Thoracic aorta (tissue), 2 donors: Measurements from ENCODE around the gene GPC1. TPM values are rescaled to one million over a fixed set of nuclear protein-coding genes. Genes with fewer than 3 reads are reported as not detected.
A peak's percentile ranks its signal among the peaks of the same experiment; 100 is the strongest.

Source experiments
- ATAC-seq: fragments of 150-250 bp; one replicate; pipeline ENCODE4 v1.8.0; 2017; ENCODE audit warnings: low read depth; ENCODE audit not compliant: insufficient number of reproducible peaks, low FRiP score
- DNase-seq: peaks from one replicate; pipeline ENCODE4 v3.0.0-alpha.2; 2020; ENCODE audit warnings: low spot score
- H3K27ac ChIP-seq, 2 donors: fragments of 200-600 bp; sonication (generic); 1 replicate in 1 of 2; 2 replicates in 1 of 2; pipeline ENCODE4 v1.5.1; 2016; ENCODE audit warnings: mild to moderate bottlenecking in 2 of 2, moderate library complexity in 2 of 2
- H3K27me3 ChIP-seq: fragments of 200-600 bp; sonication (generic); replicated peaks from 2 replicates; pipeline ENCODE4 v1.6.0; 2016; ENCODE audit warnings: mild to moderate bottlenecking; ENCODE audit not compliant: insufficient read depth
- H3K36me3 ChIP-seq: fragments of 200-600 bp; sonication (generic); one replicate; pipeline ENCODE4 v1.5.1; 2016
- H3K4me1 ChIP-seq, 2 donors: fragments of 200-600 bp; sonication (generic); 1 replicate in 1 of 2; 2 replicates in 1 of 2; pipeline versions ENCODE4 v1.5.1 to v1.6.0; 2016; ENCODE audit warnings: low read depth in 2 of 2, mild to moderate bottlenecking in 1 of 2; ENCODE audit not compliant: control insufficient read depth in 1 of 2
- H3K4me3 ChIP-seq: fragments of 200-600 bp; sonication (generic); 2 replicates; pipeline ENCODE4 v1.5.1; 2016; ENCODE audit warnings: mild to moderate bottlenecking
- H3K9me3 ChIP-seq: fragments of 200-600 bp; sonication (generic); 2 replicates; pipeline ENCODE4 v1.5.1; 2016
- total RNA-seq, 2 donors: library from RNA; depleted of rRNA; stranded (reverse); fragments of >200 nt; gene quantifications; one replicate each; pipeline versions ENCODE4 v1.1.0 to v1.2.3, GENCODE V29; 2016
- TF ChIP-seq, protein P1 (sequence below): fragments of 200-600 bp; sonication (generic); IDR thresholded peaks from one replicate; pipeline ENCODE4 v1.5.1; 2019; ENCODE audit warnings: antibody characterized with exemption

GPC1 gene
- total RNA-seq, 2 donors from 2014 or later: 94.2 to 162 TPM

DNA sequence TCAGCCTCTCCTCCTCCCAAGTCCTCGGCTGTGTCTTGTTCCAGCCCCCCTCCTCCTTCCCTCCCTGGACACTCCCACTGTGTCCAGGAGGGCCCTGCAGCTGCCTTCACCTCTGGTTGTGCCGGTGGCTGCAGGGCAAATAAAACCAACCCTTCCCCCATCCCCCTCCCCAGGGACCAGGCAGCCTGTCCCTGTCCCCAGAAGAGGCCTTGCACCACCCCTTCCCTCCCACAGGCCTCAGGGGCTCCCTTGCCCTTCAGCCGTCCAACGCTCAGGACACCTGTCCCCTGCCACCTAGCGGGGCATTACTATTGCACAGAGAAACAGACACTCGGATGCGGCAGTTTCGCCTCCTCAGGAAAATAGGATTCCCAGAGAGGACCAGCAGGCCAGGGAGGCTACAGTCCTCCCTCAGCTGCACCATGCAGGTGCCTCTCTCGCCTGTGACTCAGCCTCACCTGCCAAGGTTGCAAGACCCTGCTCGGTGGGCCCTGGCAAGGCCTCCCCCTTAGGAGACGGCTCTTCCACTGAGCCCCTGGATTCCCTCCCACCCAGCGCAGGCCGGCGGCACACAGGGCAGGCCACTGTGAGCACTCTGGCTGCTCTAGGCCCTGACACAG, 5.5 kb upstream of the GPC1 start:
- no peaks in the 10 kb centered on the region for H3K36me3 ChIP-seq
- ATAC-seq: no peak
- peaks cover 7 to 16% of the 10 kb centered on the region in 2 donors for H3K4me1 ChIP-seq
- no peak for DNase-seq
- no peak overlapping the region for H3K27ac ChIP-seq
- H3K4me3 ChIP-seq: no peak overlapping the region
- no peaks in the 10 kb centered on the region for H3K9me3 ChIP-seq
- TF ChIP-seq, protein P1, sequence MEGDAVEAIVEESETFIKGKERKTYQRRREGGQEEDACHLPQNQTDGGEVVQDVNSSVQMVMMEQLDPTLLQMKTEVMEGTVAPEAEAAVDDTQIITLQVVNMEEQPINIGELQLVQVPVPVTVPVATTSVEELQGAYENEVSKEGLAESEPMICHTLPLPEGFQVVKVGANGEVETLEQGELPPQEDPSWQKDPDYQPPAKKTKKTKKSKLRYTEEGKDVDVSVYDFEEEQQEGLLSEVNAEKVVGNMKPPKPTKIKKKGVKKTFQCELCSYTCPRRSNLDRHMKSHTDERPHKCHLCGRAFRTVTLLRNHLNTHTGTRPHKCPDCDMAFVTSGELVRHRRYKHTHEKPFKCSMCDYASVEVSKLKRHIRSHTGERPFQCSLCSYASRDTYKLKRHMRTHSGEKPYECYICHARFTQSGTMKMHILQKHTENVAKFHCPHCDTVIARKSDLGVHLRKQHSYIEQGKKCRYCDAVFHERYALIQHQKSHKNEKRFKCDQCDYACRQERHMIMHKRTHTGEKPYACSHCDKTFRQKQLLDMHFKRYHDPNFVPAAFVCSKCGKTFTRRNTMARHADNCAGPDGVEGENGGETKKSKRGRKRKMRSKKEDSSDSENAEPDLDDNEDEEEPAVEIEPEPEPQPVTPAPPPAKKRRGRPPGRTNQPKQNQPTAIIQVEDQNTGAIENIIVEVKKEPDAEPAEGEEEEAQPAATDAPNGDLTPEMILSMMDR: no peak
- no peaks in the 10 kb centered on the region for H3K27me3 ChIP-seq

DNA sequence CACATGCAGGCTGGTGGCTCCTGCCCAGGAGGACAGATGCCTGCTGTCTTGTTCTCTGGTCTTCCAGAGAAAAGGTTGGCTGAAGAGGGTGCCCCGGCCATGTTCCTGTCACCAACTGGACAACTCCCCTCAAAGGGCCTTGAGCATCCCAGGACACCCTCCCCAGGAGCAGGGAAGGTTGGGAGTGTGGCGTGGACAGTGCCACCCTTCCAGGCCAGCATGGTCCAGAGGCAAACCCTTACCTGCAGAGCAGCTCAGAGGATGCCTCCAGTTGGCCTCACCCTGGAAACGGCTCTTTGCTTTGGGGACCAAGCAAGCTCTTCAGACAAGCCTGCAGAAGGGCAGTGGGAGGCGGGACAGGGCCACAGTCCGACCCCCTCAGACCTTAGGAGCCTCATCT, 4.9 kb upstream of the GPC1 start:
- Histone ChIP-seq H3K36me3 (no peaks in the 10 kb centered on the region), H3K27me3 (no peaks in the 10 kb centered on the region), H3K4me1 (peaks cover 7 to 16% of the 10 kb centered on the region in 2 donors), H3K27ac (no peak overlapping the region), H3K9me3 (no peaks in the 10 kb centered on the region), H3K4me3 (no peak overlapping the region)
- ATAC-seq (no peak), DNase-seq (no peak)
- TF ChIP-seq, protein P1: no peak

DNA sequence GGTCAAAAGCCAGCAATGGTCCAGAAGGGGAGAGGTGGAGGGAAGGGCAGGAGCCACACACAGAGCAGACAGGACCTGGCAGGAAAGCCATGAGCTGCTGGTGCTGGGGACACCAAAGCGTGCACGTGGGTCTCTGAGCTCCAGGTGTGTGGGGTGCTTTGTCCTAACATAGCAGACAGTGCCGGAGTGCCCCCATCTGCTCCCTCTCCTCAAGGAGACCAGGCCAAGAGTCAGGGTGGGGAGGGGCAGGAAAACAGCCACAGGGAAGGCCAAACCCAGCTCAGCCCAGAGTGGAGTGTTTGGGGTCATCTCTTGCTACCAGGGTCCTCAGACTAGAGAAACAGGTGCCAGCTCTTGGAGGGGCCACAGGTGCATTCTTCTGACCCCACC, 4.2 kb upstream of the GPC1 start:
- Histone ChIP-seq H3K4me3 (no peak overlapping the region), H3K36me3 (no peaks in the 10 kb centered on the region), H3K9me3 (no peaks in the 10 kb centered on the region), H3K4me1 (peaks cover 7 to 16% of the 10 kb centered on the region in 2 donors), H3K27me3 (no peaks in the 10 kb centered on the region), H3K27ac (no peak overlapping the region)
- TF ChIP-seq, protein P1: no peak
- DNase-seq (no peak), ATAC-seq (no peak)

DNA sequence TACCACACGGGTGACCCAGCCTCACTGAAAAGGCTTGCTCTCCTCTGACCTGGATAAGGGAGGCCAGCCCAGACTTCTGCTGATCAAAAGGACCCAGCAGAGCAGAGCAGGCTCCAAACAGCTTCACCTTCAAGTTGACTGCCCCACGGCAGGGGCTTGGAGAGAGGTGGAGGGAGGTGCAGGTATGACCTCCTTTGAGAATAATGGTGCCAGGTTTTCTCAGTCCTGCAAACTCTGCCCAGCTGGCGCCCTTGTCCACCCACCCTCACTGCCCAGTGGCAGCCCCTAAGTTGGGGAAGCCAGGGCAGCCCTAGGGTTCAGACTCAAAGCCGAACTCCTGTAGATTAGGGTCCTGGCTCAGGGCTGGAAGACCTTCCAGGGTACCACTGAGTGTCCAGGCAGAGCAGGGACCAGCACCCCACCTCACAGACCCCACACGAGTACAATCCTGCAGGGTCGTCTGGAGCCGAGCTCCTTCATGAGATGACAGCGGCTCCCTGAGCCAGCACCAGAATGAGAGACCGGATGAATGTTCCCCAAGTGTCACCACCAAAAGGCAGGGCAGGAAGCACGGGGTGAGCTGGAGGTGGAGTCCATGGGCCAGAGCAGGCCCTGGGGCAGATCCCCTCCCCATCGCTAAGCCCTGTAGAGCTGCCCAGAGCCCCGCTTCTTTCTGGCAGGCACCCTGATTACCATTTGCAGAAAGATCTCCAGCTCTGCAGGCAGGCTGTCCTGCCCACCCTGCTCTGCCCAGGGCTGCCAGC, 3.6 kb upstream of the GPC1 start:
- H3K9me3 ChIP-seq: no peaks in the 10 kb centered on the region
- H3K27ac ChIP-seq: no peak overlapping the region
- DNase-seq (peak; percentile 0), ATAC-seq (no peak)
- H3K27me3 ChIP-seq: no peaks in the 10 kb centered on the region
- H3K36me3 ChIP-seq: no peaks in the 10 kb centered on the region
- H3K4me3 ChIP-seq: no peak overlapping the region
- TF ChIP-seq, protein P1: no peak
- peaks cover 11 to 21% of the 10 kb centered on the region in 2 donors for H3K4me1 ChIP-seq

DNA sequence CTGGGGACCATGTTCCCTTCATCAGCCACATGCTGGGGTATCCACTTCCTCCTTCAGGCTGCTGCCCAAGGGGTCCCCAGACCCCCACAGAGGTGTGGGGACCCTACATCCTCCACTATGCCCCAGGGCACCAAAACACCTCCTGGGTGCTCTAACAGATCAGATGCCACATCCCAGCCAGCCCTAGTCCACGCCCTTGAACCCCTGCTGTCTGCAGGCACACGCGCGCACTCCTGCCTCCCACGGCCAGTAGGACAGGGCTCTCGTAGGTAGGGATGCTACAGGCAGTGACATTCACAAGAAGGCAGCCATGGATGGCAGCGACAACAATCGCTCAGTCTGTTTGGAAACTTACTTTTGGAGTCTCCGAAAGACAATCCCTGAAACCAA, 3.0 kb upstream of the GPC1 start:
- H3K9me3 ChIP-seq: no peaks in the 10 kb centered on the region
- peaks cover 17 to 27% of the 10 kb centered on the region in 2 donors for H3K4me1 ChIP-seq
- H3K27me3 ChIP-seq: no peaks in the 10 kb centered on the region
- H3K27ac ChIP-seq: no peak overlapping the region
- DNase-seq (no peak), ATAC-seq (no peak)
- H3K36me3 ChIP-seq: no peaks in the 10 kb centered on the region
- TF ChIP-seq, protein P1: no peak
- no peak overlapping the region for H3K4me3 ChIP-seq
